Left ventricle myocardium superior (tissue), 1 donor: Measurements from ENCODE around the gene TRABD. TPM values are rescaled to one million over a fixed set of nuclear protein-coding genes. Genes with fewer than 3 reads are reported as not detected.
A peak's percentile ranks its signal among the peaks of the same experiment; 100 is the strongest.
"Not testable (repeated sequence)": the region's sequence is repeated elsewhere in the genome, so short reads cannot be mapped to it uniquely, and the experiment has no call there.

Experiments used
- ATAC-seq: fragments of 200-7000 bp; cut with Tn5 transposase; one replicate; pipeline ENCODE4 v1.9.1; 2020; ENCODE audit warnings: mild to moderate bottlenecking, moderate library complexity
- DNase-seq: peaks from one replicate; pipeline ENCODE4 v3.0.0-alpha.2; 2020
- intact Hi-C: fragments of 100-400 bp; cut with micrococcal nuclease; formaldehyde crosslinking; loops from one replicate; pipeline ENCODE4 v1.11.0; 2022
- total RNA-seq: library from RNA; stranded (reverse); fragmentation: NEBNext Ultra II Directional; extraction: Animal tissue kit (Norgen Biotek cat#: 25700); gene quantifications from one replicate; pipeline ENCODE4 v1.2.1, GENCODE V29; 2021
- donor health status: DM: no; HTN: yes; CAD: no; lungs with severe emphysema.

The TRABD gene
- total RNA-seq, 1 donor from 2014 or later, result 23.8 TPM

- no peak for ATAC-seq
- intact Hi-C loops, result no loop called here
- DNase-seq, result no peak
These were observed 11.5 kb downstream of the TRABD start for GRCh38 chr22:50197000-50197800.

GRCh38 chr22:50197856-50198623 is 12.3 kb downstream of the TRABD start:
- DNase-seq (no peak), ATAC-seq (no peak)
- intact Hi-C loops, result no loop called here

GRCh38 chr22:50198624-50199017 is 12.9 kb downstream of the TRABD start:
- intact Hi-C loops, result no loop called here
- ATAC-seq (no peak), DNase-seq (no peak)

GRCh38 chr22:50199251-50199721 is 13.6 kb downstream of the TRABD start:
- intact Hi-C loops, result no loop called here
- DNase-seq (no peak), ATAC-seq (no peak)

- DNase-seq, result no peak
- ATAC-seq, result peak; percentile 14
- intact Hi-C loops, result no loop called here
These were observed 14.2 kb downstream of the TRABD start for GRCh38 chr22:50199829-50200460.

GRCh38 chr22:50200461-50201190 is 14.9 kb downstream of the TRABD start, which contains the start of gene SELENOO:
TSS of gene SELENOO (plus strand) at chr22:50201011. CDS start at chr22:50201037, 26 bp downstream.
- intact Hi-C loops, result no loop called here
- DNase-seq, result peak; percentile 96
- peak; percentile 91 for ATAC-seq

GRCh38 chr22:50201191-50202129 is 15.7 kb downstream of the TRABD start:
- ATAC-seq, result peak; percentile 15
- peak; percentile 63 for DNase-seq
- intact Hi-C loops, result no loop called here

GRCh38 chr22:50202130-50202666 is 16.5 kb downstream of the TRABD start:
- DNase-seq (no peak), ATAC-seq (no peak)
- intact Hi-C loops, result no loop called here

GRCh38 chr22:50203288-50203687 is 17.6 kb downstream of the TRABD start:
- ATAC-seq (no peak), DNase-seq (no peak)
- intact Hi-C loops, result no loop called here

- no peak for DNase-seq
- intact Hi-C loops, result no loop called here
- no peak for ATAC-seq
These were observed 18.9 kb downstream of the TRABD start for GRCh38 chr22:50204571-50204970.

- intact Hi-C loops, ATAC-seq, DNase-seq: not testable (repeated sequence)
These were observed 19.3 kb downstream of the TRABD start for GRCh38 chr22:50204998-50205397.

GRCh38 chr22:50205781-50206569 is 20.3 kb downstream of the TRABD start:
- intact Hi-C loops, result no loop called here
- DNase-seq (no peak), ATAC-seq (no peak)

- peak; percentile 88 for DNase-seq
- intact Hi-C loops, result no loop called here
- peak; percentile 85 for ATAC-seq
These were observed 20.9 kb downstream of the TRABD start for GRCh38 chr22:50206599-50206998.

- DNase-seq, result no peak
- intact Hi-C loops, result no loop called here
- ATAC-seq, result no peak
These were observed 21.8 kb downstream of the TRABD start for GRCh38 chr22:50207383-50208140.

- DNase-seq (no peak), ATAC-seq (no peak)
- intact Hi-C loops, result no loop called here
These were observed 22.8 kb downstream of the TRABD start for GRCh38 chr22:50208430-50208938.
